Measurements from ENCODE around the gene CWC27. TPM values are rescaled to one million over a fixed set of nuclear protein-coding genes. Genes with fewer than 3 reads are reported as not detected.

The CWC27 gene
- total RNA-seq, 1 donor from 2014 or later = 12.7 TPM

GRCh38 chr5:65062469-65063083 lies 293.8 kb downstream of the CWC27 start:
- no peak for DNase-seq (ENCODE audit: extremely low read depth, low read depth, low spot score)

GRCh38 chr5:65065001-65065511 lies 296.3 kb downstream of the CWC27 start:
- no peak for DNase-seq (ENCODE audit: extremely low read depth, low read depth, low spot score)

DNA sequence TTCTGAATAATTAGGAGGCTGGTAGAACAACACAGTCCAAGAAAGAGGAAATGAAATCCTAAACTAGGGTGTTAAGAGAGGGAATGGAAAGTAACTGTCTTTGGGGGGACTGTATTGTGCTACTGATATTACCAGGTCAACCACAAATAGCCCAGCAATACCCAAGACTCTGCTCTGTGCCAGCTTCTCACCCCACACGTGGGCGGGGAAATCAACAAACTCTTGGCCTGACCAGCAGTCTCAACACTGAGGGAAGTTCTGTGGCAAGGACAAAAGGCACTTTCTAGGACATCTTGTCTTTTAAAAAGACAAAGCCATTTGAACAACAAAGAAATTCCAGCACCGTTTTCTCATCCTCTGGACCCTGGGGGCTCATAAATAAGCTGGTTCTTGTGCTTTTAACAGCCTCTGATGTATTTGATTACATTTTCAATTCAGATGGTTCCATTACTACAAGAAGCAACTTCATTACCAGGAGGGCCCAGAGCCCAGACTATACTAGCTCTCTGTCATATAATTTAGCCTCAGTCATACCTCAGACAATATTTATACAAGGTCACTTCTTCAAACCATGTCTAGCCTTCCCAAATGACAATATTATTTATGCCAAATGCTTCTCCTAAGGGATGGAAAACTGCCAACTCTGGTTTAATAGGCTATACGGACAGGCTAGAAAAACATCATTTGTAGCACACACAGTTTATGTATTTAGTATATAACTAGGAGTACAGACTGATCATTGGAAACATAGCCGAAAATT lies 297.8 kb downstream of the CWC27 start:
- DNase-seq (ENCODE audit: extremely low read depth, low read depth, low spot score) = no peak

DNA sequence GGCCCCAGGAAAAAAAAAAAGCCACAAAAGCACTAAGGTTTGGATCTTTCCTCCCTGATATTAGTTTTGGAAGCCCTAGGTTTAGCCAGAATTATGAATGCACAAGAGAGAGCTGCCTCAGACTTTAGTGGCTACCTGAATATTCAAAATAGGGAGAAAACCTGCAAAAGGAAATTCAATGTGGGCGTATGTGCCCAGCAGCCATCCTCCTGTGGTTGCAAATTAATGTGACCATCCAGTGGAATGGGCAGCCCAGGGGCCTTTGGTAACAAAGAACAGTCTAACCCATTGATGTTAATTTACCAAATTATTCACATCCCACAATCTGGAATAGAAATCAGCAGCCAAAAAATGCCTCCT lies 298.4 kb downstream of the CWC27 start:
- no peak for DNase-seq (ENCODE audit: extremely low read depth, low read depth, low spot score)

Other genes starting within 250 kb of the CWC27 start
- gene SHISAL2B, start 78.4 kb upstream of the CWC27 start, total RNA-seq = not detected in 2 replicates
- 8.8 and 11.5 TPM in 2 replicates for gene SREK1IP1, start 239 bp upstream of the CWC27 start, total RNA-seq